Lung (tissue), 12 donors: ENCODE measurements around the gene GIGYF2. TPM values are rescaled to one million over a fixed set of nuclear protein-coding genes. Genes with fewer than 3 reads are reported as not detected.
"Not testable (repeated sequence)": the region's sequence is repeated elsewhere in the genome, so short reads cannot be mapped to it uniquely, and the experiment has no call there.

Experiments
- ATAC-seq: fragments of 200-7000 bp; cut with Tn5 transposase; one replicate; pipeline ENCODE4 v1.9.1; 2020; ENCODE audit warnings: moderate number of reproducible peaks; ENCODE audit not compliant: insufficient read depth, low FRiP score
- DNase-seq, 3 donors: peaks; one replicate each; pipeline ENCODE4 v3.0.0-alpha.2; 2013 to 2017
- H3K27ac ChIP-seq, 2 donors: one replicate each; pipeline ENCODE4 v1.5.1; 2013; ENCODE audit warnings: mild to moderate bottlenecking in 2 of 2, moderate library complexity in 2 of 2, control low read depth in 1 of 2, inconsistent platforms in 1 of 2, low read depth in 1 of 2, low read length in 1 of 2
- H3K27me3 ChIP-seq, 3 donors: one replicate each; pipeline ENCODE4 v1.5.1; 2013; ENCODE audit warnings: low read length in 2 of 3; ENCODE audit not compliant: control insufficient read depth in 3 of 3, insufficient read depth in 3 of 3
- H3K36me3 ChIP-seq, 4 donors: one replicate each; pipeline ENCODE4 v1.5.1; 2013; ENCODE audit warnings: low read length in 4 of 4, mild to moderate bottlenecking in 1 of 4, moderate library complexity in 1 of 4; ENCODE audit not compliant: control insufficient read depth in 4 of 4, insufficient read depth in 4 of 4
- H3K4me1 ChIP-seq, 5 donors: one replicate each; pipeline ENCODE4 v1.5.1; 2013; ENCODE audit warnings: low read length in 5 of 5, mild to moderate bottlenecking in 2 of 5, moderate library complexity in 1 of 5; ENCODE audit not compliant: control insufficient read depth in 5 of 5, insufficient read depth in 5 of 5
- H3K4me3 ChIP-seq: one replicate; pipeline ENCODE4 v1.5.1; 2013; ENCODE audit warnings: mild to moderate bottlenecking, control low read depth, moderate library complexity
- H3K9ac ChIP-seq, 2 donors: one replicate each; pipeline ENCODE4 v1.5.1; 2013; ENCODE audit warnings: low read length in 2 of 2, control low read depth in 1 of 2; ENCODE audit not compliant: insufficient read depth in 1 of 2
- H3K9me3 ChIP-seq, 4 donors: one replicate each; pipeline ENCODE4 v1.5.1; 2013; ENCODE audit warnings: low read length in 3 of 4, mild to moderate bottlenecking in 1 of 4, moderate library complexity in 1 of 4; ENCODE audit not compliant: control insufficient read depth in 4 of 4, insufficient read depth in 3 of 4
- WGBS, 2 donors: extraction: QIAGEN DNeasy Blood & Tissue Kit; methylation state at CpG; one replicate each; pipeline ENCODE4 v1.1.7; 2013; 5-methylcytosine and 5-hydroxymethylcytosine counted together
- polyA plus RNA-seq, 2 donors: library from polyadenylated mRNA; stranded (reverse); fragments of 200-250 nt; gene quantifications; one replicate each; pipeline ENCODE4 v1.2.1, GENCODE V29; 2013
- total RNA-seq, 2 donors: library from RNA; depleted of rRNA in 1 of 2; stranded (reverse); fragments of >200 nt in 1 of 2; gene quantifications; one replicate each; pipeline ENCODE4 v1.2.1, GENCODE V29; 2014 to 2021
- TF ChIP-seq, protein P1 (sequence below): IDR thresholded peaks from 2 replicates; pipeline ENCODE4 v1.5.1; 2012; ENCODE audit warnings: mild to moderate bottlenecking; ENCODE audit errors: control extremely low read depth, extremely low read depth
- donor health status: control.
- donor health status: control.
- donor health status: Bipolar disorder and iron deficiency.
- donor health status: healthy.
- donor health status: DM: yes; HTN: yes; CAD: no.

GIGYF2 gene
- total and polyA plus RNA-seq, 4 donors = 15.9 to 145 (median 37.3) TPM

DNA sequence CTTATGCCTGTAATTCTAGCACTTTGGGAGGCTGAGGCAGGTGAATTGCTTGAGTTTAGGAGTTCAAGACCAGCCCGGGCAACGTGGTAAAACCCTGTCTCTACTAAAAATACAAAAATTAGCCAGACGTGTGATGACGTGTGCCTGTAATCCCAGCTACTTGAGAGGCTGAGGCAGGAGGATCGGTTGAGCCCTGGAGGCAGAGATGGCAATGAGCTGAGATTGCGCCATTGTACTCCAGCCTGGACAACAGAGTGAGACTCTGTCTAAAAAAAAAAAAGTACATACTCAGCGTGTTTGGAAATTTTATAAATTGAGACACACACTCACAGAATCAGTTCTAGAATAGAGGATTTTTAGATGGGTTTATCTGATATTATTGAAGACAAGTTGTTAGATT is 17.1 kb upstream of the GIGYF2 start:
- no peak overlapping the region for H3K9ac ChIP-seq
- ATAC-seq (no peak), DNase-seq (no peak)
- 93 to 94% methylated on average over 7 of the region's 7 CpGs for WGBS, 2 donors
- no peaks in the 10 kb centered on the region for H3K36me3 ChIP-seq
- H3K9me3 ChIP-seq = no peaks in the 10 kb centered on the region
- no peaks in the 10 kb centered on the region for H3K27me3 ChIP-seq
- TF ChIP-seq, protein P1, sequence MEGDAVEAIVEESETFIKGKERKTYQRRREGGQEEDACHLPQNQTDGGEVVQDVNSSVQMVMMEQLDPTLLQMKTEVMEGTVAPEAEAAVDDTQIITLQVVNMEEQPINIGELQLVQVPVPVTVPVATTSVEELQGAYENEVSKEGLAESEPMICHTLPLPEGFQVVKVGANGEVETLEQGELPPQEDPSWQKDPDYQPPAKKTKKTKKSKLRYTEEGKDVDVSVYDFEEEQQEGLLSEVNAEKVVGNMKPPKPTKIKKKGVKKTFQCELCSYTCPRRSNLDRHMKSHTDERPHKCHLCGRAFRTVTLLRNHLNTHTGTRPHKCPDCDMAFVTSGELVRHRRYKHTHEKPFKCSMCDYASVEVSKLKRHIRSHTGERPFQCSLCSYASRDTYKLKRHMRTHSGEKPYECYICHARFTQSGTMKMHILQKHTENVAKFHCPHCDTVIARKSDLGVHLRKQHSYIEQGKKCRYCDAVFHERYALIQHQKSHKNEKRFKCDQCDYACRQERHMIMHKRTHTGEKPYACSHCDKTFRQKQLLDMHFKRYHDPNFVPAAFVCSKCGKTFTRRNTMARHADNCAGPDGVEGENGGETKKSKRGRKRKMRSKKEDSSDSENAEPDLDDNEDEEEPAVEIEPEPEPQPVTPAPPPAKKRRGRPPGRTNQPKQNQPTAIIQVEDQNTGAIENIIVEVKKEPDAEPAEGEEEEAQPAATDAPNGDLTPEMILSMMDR = no peak
- no peak overlapping the region for H3K4me3 ChIP-seq
- no peak overlapping the region for H3K27ac ChIP-seq
- no peaks in the 10 kb centered on the region for H3K4me1 ChIP-seq

GRCh38 chr2:232681527-232681926 is 15.6 kb upstream of the GIGYF2 start:
- 86 to 89% methylated on average over 10 of the region's 10 CpGs for WGBS, 2 donors
- no peaks in the 10 kb centered on the region for H3K36me3 ChIP-seq
- TF ChIP-seq, protein P1 = no peak
- no peaks in the 10 kb centered on the region for H3K9me3 ChIP-seq
- H3K9ac ChIP-seq = no peak overlapping the region
- no peak for ATAC-seq
- DNase-seq = no peak
- H3K27ac ChIP-seq = no peak overlapping the region
- H3K27me3 ChIP-seq = no peaks in the 10 kb centered on the region
- no peaks in the 10 kb centered on the region for H3K4me1 ChIP-seq
- H3K4me3 ChIP-seq = no peak overlapping the region

GRCh38 chr2:232683368-232683767 is 13.8 kb upstream of the GIGYF2 start:
- Histone ChIP-seq H3K36me3 (no peaks in the 10 kb centered on the region), H3K4me3 (no peak overlapping the region), H3K4me1 (no peaks in the 10 kb centered on the region), H3K27me3 (no peaks in the 10 kb centered on the region), H3K9ac (no peak overlapping the region), H3K9me3 (no peaks in the 10 kb centered on the region), H3K27ac (no peak overlapping the region)
- ATAC-seq (no peak), DNase-seq (no peak)
- 47 to 50% methylated on average over 1 of the region's 1 CpG for WGBS, 2 donors
- TF ChIP-seq, protein P1 = no peak

DNA sequence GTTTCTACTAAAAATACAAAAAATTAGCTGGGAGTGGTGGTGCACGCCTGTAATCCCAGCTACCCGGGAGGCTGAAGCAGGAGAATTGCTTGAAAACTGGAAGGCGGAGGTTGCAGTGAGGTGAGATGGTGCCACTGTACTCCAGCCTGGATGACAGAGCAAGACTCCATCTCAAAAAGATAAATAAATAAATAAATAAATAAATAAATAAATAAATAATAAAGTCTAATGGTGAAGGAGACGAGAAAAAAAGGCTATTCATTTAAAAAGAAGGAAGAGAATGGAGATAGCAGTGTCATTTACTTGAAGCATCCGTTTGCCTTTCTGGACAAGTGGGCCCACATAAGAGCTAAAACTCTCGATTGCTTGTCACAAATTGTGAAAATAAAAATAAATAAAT is 11.7 kb upstream of the GIGYF2 start:
- not testable (repeated sequence) for ATAC-seq, H3K4me3 ChIP-seq, H3K27ac ChIP-seq, H3K4me1 ChIP-seq, H3K27me3 ChIP-seq, H3K9me3 ChIP-seq, DNase-seq, H3K9ac ChIP-seq, H3K36me3 ChIP-seq
- WGBS, 2 donors = 89 to 95% methylated on average over 6 of the region's 6 CpGs
